PC-3 (cell line): ENCODE data around the gene DIP2B. TPM values are rescaled to one million over a fixed set of nuclear protein-coding genes. Genes with fewer than 3 reads are reported as not detected.

Experiments used
- ATAC-seq: fragments of 200-7000 bp; cut with Tn5 transposase; 2 replicates; pipeline ENCODE4 v1.9.1; 2020; ENCODE audit warnings: mild to moderate bottlenecking, moderate library complexity
- BruUV-seq: library from RNA; stranded (reverse); fragments of 400-500 nt; replicated peaks from 2 replicates; lab custom pipeline; 2021; lab: Mats Ljungman, UMichigan
- CTCF ChIA-PET: fragments of 300-600 bp; sonication (Branson Sonifier 250); formaldehyde crosslinking; loops from one replicate; lab custom pipeline; 2022; ENCODE audit warnings: antibody characterized with exemption; lab: Charles Lee
- POLR2A ChIA-PET: fragments of 300-600 bp; sonication (Branson Sonifier 250); formaldehyde crosslinking; loops from one replicate; lab custom pipeline; 2022; ENCODE audit warnings: antibody characterized with exemption; ENCODE audit not compliant: unreplicated experiment; lab: Charles Lee
- DNase-seq: peaks from one replicate; pipeline ENCODE4 v3.0.0-alpha.2; 2015
- H2AFZ ChIP-seq: fragments of 300-600 bp; sonication (generic); 2 replicates; pipeline ENCODE4 v1.6.0; 2016; ENCODE audit warnings: antibody characterized with exemption, low read length
- H3F3A ChIP-seq: fragments of 300-600 bp; sonication (generic); one replicate; pipeline ENCODE4 v1.6.0; 2017; ENCODE audit warnings: antibody characterized with exemption, low read length, control low read depth, mild to moderate bottlenecking; ENCODE audit not compliant: unreplicated experiment
- H3K27ac ChIP-seq: fragments of 300-600 bp; sonication (generic); 2 replicates; pipeline ENCODE4 v1.5.1; 2016; ENCODE audit warnings: mild to moderate bottlenecking, low read length
- H3K27me3 ChIP-seq: fragments of 300-600 bp; sonication (generic); 2 replicates; pipeline ENCODE4 v1.6.1; 2016; ENCODE audit warnings: low read length, mixed read lengths
- H3K36me3 ChIP-seq: fragments of 300-600 bp; sonication (generic); 2 replicates; pipeline ENCODE4 v1.6.1; 2016; ENCODE audit warnings: low read depth, mixed run types, low read length, mixed read lengths
- H3K4me1 ChIP-seq: fragments of 300-600 bp; sonication (generic); 2 replicates; pipeline ENCODE4 v1.5.1; 2016; ENCODE audit warnings: low read length; ENCODE audit not compliant: insufficient read depth
- H3K4me2 ChIP-seq: fragments of 300-600 bp; sonication (generic); 2 replicates; pipeline ENCODE4 v1.6.0; 2016; ENCODE audit warnings: low read length
- H3K4me3 ChIP-seq: fragments of 300-600 bp; sonication (generic); 2 replicates; pipeline ENCODE4 v1.5.1; 2016; ENCODE audit warnings: mild to moderate bottlenecking, low read length, mixed read lengths
- H3K79me2 ChIP-seq: fragments of 300-600 bp; sonication (generic); 2 replicates; pipeline ENCODE4 v1.6.1; 2017; ENCODE audit warnings: low read length, mixed read lengths
- H3K9ac ChIP-seq: fragments of 300-600 bp; sonication (generic); 2 replicates; pipeline ENCODE4 v1.6.0; 2016; ENCODE audit warnings: mild to moderate bottlenecking, low read length
- H3K9me2 ChIP-seq: fragments of 300-600 bp; sonication (generic); replicated peaks from 2 replicates; pipeline ENCODE4 v1.6.1; 2016; ENCODE audit warnings: mixed run types, low read length, mixed read lengths
- H3K9me3 ChIP-seq: fragments of 300-600 bp; sonication (generic); 2 replicates; pipeline ENCODE4 v1.6.1; 2016; ENCODE audit warnings: low read length, mixed read lengths
- H4K20me1 ChIP-seq: fragments of 300-600 bp; sonication (generic); 2 replicates; pipeline ENCODE4 v1.6.1; 2016; ENCODE audit warnings: low read length, mixed read lengths
- CTCF ChIP-seq: fragments of 300-600 bp; sonication (generic); conservative IDR thresholded peaks from 2 replicates; pipeline ENCODE4 v1.5.1; 2017; ENCODE audit warnings: antibody characterized with exemption, low read depth, mild to moderate bottlenecking, low read length
- EZH2 ChIP-seq: fragments of 300-600 bp; sonication (generic); IDR thresholded peaks from one replicate; pipeline ENCODE4 v1.6.1; 2017; ENCODE audit warnings: antibody characterized with exemption, mild to moderate bottlenecking, low read length; ENCODE audit not compliant: unreplicated experiment
- EZH2phosphoT487 ChIP-seq: fragments of 300-600 bp; sonication (generic); IDR thresholded peaks from 2 replicates; pipeline ENCODE4 v1.6.1; 2018; ENCODE audit warnings: mild to moderate bottlenecking, antibody characterized with exemption, low read length, borderline replicate concordance
- intact Hi-C: fragments of 100-400 bp; cut with micrococcal nuclease; formaldehyde crosslinking; loops from 2 replicates; pipeline ENCODE4 v1.9.0; 2023
- total RNA-seq: library from RNA; depleted of rRNA; stranded (reverse); fragments of >200 nt; gene quantifications from 2 replicates; pipeline ENCODE4 v1.2.3, GENCODE V29; 2014

DIP2B gene
- total RNA-seq, 1 experiment from 2014 or later, result 36.3 TPM

GRCh38 chr12:50715174-50715573 lies 210.4 kb downstream of the DIP2B start:
- Histone ChIP-seq H3K9me3 (no peaks in the 10 kb centered on the region), H2AFZ (no peak overlapping the region), H3K36me3 (peaks cover 36% of the 10 kb centered on the region), H3K4me2 (no peak overlapping the region), H3F3A (no peaks in the 10 kb centered on the region), H3K4me3 (no peak overlapping the region), H3K4me1 (no peaks in the 10 kb centered on the region), H3K9ac (no peak overlapping the region), H3K79me2 (no peaks in the 10 kb centered on the region), H4K20me1 (no peaks in the 10 kb centered on the region), H3K27me3 (no peaks in the 10 kb centered on the region), H3K9me2 (no peaks in the 10 kb centered on the region), H3K27ac (no peak overlapping the region)
- POLR2A ChIA-PET, result no interaction called here
- CTCF ChIA-PET, result no interaction called here
- intact Hi-C loops, result no loop called here
- no peak for ATAC-seq
- no peak for DNase-seq
- TF ChIP-seq EZH2, result no peak
- no peak for TF ChIP-seq CTCF
- no peak for TF ChIP-seq EZH2phosphoT487
- no TSS peak for BruUV-seq

- H3K4me1 ChIP-seq, result no peaks in the 10 kb centered on the region
- intact Hi-C loops, result no loop called here
- no peaks in the 10 kb centered on the region for H3F3A ChIP-seq
- H3K9me2 ChIP-seq, result no peaks in the 10 kb centered on the region
- no peak overlapping the region for H3K27ac ChIP-seq
- no peaks in the 10 kb centered on the region for H3K9me3 ChIP-seq
- H3K27me3 ChIP-seq, result no peaks in the 10 kb centered on the region
- no TSS peak for BruUV-seq
- H4K20me1 ChIP-seq, result no peaks in the 10 kb centered on the region
- POLR2A ChIA-PET, result interaction anchor here (0.7 kb wide), 1 partner anchor 328 kb away, joined by 4 read pairs; no protein-coding TSS in a partner anchor
- no peak for TF ChIP-seq EZH2phosphoT487
- no peaks in the 10 kb centered on the region for H3K79me2 ChIP-seq
- CTCF ChIA-PET, result no interaction called here
- DNase-seq, result no peak
- H3K36me3 ChIP-seq, result peaks cover 39% of the 10 kb centered on the region
- no peak for ATAC-seq
- no peak overlapping the region for H3K9ac ChIP-seq
- H3K4me2 ChIP-seq, result no peak overlapping the region
- no peak overlapping the region for H2AFZ ChIP-seq
- no peak overlapping the region for H3K4me3 ChIP-seq
Observed at GRCh38 chr12:50718760-50719159, 214.0 kb downstream of the DIP2B start.

DNA sequence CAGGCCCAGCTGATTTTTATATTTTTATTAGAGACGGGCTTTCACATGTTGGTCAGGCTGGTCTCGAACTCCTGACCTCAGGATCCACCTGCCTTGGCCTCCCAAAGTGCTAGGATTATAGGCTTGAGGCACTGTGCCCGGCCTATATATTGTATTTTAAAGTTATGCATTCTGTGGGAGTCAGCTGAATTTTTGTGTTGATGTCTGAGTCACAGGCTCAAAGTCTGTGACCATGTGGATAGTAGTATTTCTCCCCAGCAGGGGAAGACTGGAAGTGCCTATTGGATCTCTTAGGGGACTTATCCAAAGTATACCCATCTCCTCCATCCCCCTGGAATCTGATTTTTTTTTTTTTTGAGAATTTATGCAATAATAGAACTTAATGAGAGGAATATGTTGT lies 215.3 kb downstream of the DIP2B start:
- Histone ChIP-seq H3K27me3 (no peaks in the 10 kb centered on the region), H3K36me3 (peaks cover 42% of the 10 kb centered on the region)
- CTCF ChIA-PET, result no interaction called here

More for the DNA sequence above, 215.3 kb downstream of the DIP2B start:
- DNase-seq, result no peak
- intact Hi-C loops, result no loop called here
- Histone ChIP-seq H3K79me2 (no peaks in the 10 kb centered on the region), H3K9me3 (no peaks in the 10 kb centered on the region), H4K20me1 (no peaks in the 10 kb centered on the region), H3K27ac (no peak overlapping the region), H3K9ac (no peak overlapping the region), H2AFZ (no peak overlapping the region), H3F3A (no peaks in the 10 kb centered on the region), H3K9me2 (no peaks in the 10 kb centered on the region), H3K4me1 (no peaks in the 10 kb centered on the region), H3K4me2 (no peak overlapping the region), H3K4me3 (no peak overlapping the region)
- POLR2A ChIA-PET, result no interaction called here
- no peak for ATAC-seq
- BruUV-seq, result no TSS peak
- no peak for TF ChIP-seq CTCF
- no peak for TF ChIP-seq EZH2
- TF ChIP-seq EZH2phosphoT487, result no peak
